GM18868 (cell line): ENCODE measurements around the gene KIF12.
"Not testable (repeated sequence)": the region's sequence is repeated elsewhere in the genome, so short reads cannot be mapped to it uniquely, and the experiment has no call there.

Experiments used
- ATAC-seq: cut with Tn5 transposase; IDR thresholded peaks from one replicate; pipeline ENCODE4 v1.9.1; 2021; ENCODE audit warnings: mild to moderate bottlenecking, moderate library complexity; ENCODE audit not compliant: unreplicated experiment

KIF12 gene

DNA sequence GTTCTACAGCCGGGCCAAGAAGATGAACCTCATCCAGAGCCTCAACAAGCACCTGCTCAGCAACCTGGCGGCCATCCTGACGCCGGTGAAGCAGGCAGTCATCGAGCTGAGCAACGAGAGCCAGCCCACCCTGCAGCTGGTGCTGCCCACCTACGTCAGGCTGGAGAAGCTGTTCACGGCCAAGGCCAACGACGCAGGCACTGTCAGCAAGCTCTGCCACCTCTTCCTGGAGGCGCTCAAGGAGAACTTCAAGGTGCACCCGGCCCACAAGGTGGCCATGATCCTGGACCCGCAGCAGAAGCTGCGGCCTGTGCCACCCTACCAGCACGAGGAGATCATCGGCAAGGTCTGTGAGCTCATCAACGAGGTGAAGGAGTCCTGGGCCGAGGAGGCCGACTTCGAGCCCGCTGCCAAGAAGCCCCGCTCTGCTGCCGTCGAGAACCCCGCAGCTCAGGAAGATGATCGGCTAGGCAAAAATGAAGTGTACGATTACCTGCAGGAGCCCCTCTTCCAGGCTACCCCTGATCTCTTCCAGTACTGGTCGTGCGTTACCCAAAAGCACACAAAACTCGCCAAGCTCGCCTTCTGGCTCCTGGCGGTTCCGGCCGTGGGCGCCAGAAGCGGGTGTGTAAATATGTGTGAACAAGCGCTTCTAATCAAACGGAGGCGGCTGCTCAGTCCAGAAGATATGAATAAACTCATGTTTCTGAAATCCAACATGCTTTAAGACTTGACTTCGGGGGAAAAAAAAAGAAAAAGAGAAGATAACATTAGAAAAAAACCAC is 49.5 kb downstream of the KIF12 start:
- ATAC-seq: no peak

DNA sequence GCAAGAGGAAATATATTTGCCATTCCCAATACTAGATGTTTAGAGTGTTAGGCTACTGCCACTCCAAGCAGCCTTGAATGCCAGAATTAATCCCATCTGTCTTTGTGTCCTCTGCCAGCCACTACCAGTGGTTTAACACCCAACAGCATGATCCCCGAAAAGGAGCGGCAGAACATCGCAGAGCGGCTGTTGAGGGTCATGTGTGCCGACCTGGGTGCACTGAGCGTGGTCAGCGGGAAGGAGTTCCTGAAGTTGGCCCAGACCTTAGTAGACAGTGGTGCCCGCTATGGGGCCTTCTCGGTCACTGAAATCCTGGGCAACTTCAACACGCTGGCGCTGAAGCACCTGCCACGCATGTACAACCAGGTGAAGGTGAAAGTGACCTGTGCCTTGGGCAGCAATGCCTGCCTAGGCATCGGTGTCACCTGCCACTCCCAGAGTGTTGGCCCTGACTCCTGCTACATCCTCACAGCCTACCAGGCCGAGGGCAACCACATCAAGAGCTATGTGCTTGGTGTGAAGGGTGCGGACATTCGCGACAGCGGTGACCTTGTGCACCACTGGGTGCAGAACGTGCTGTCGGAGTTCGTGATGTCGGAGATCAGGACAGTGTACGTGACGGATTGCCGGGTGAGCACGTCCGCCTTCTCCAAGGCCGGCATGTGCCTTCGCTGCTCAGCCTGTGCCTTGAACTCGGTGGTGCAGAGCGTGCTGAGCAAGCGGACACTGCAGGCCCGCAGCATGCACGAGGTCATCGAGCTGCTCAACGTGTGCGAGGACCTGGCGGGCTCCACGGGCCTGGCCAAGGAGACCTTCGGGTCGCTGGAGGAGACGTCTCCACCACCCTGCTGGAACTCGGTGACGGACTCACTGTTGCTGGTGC is 50.3 kb downstream of the KIF12 start:
- no peak for ATAC-seq

DNA sequence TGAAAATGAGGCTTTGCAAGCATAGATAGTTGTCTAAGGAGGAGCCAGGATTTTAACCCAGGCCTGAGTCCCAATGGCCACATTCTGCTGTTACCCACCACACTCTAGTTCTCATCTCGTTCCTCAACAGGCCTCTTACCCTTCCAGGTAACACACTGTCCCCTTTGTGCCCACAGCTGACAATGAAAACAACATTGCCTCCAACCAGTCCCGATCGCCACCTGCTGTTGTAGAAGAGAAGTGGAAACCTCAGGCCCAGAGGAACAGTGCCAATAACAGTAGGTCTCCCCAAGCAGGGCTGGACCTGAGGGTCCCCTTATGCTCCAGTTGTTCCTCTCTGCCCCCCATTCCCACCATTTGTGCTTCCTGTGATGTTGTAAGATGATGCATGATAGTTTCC is 51.4 kb downstream of the KIF12 start:
- no peak for ATAC-seq

DNA sequence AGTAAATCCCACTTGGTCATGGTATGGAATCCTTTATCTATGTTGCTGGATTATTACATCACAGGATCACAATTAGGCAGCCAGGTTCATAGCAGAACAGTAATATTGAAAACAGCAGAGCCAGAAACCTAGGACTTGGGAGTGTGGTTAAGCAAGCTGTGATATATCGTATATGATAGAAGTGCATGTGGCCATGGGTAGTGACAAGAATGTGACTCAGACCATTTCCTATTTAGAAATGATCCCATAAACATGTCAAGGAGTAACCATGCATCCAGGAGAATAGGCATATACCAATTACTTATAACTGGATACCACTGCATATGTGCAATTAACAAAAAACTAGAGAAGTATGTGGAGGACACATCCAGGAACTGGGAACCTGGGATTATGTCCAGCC is 52.2 kb downstream of the KIF12 start:
- ATAC-seq: no peak

DNA sequence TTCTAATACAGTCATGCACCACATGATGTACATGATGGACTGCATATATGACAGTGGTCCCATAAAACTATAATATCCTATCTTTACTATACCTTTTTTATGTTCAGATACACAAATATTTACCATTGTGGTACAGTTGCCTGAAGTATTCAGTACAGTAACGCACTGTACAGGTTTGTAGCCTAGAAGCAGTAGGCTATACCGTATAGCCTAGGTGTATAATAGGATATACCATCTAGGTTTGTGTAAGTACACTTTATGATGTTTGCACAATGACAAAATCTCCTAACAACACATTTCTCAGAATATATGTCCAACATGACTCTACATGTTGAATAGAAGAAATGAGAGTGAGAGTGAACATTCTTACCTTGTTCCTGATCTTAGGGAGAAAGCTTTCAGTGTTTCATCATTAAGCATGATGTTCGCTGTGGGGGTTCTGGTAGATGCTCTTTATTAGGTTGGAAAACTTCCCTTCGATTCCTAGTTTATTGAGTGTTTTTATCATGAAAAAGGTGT is 52.8 kb downstream of the KIF12 start:
- ATAC-seq: no peak

DNA sequence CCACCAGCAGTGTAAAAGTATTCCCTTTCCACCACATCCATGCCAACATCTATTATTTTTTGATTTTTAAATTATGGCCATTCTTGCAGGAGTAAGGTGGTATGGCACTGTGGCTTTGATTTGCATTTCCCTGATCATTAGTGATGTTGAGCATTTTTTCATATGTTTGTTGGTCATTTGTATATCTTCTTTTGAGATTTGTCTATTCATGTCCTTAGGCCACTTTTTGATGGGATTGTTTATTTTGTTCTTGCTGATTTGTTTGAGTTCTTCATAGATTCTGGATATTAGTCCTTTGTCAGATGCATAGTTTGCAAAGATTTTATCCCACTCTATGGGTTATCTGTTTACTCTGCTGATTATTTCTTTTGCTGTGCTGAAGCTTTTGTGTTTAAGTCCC is 55.4 kb downstream of the KIF12 start:
- not testable (repeated sequence) for ATAC-seq
